ENCODE results near the gene IFI16.
A peak's percentile ranks its signal among the peaks of the same experiment; 100 is the strongest.

Gene IFI16

DNA sequence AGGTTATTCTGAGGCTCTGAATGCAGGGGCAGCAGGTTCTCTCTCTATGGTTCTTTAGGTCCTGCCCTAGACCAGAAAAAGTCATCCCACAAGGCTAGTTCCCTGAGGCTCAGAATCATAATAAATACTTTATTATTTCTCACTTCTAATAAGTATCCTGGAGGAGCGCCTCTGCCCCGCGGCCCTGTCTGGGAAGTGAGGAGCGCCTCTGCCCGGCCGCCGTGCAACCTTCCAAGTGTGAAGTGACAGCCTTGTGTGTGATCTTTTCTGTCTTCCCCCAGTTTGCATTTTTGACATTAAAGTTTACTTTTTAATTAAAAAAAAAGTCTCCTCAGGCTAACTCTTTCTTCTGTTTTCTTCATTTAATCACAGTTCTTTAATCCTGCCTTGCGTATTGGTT is 55.4 kb downstream of the IFI16 start:
- DNase-seq (ENCODE audit: low spot score) = no peak

- no peak for DNase-seq (ENCODE audit: low spot score)
Measured at GRCh38 chr1:159066108-159066507, 56.4 kb downstream of the IFI16 start.

GRCh38 chr1:159067699-159068621 is 58.3 kb downstream of the IFI16 start:
- peak; percentile 82 for DNase-seq (ENCODE audit: low spot score)

DNA sequence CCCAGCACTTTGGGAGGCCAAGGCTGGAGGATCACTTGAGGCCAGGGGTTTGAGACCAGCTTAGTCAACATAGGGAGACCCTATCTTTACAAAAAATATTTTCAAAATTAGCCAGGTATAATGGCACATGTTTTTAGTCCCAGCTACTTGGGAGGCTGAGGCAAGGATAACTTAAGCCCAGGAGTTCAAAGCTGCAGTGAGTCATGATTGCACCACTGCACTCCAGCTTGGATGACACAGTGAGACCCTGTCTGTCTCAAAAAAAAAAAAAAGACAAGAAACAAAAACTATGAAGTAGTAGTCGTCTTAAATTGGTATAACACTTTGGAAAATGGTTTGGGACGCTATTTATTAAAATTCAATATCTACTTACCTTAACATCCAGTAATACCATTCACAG is 59.2 kb downstream of the IFI16 start:
- no peak for DNase-seq (ENCODE audit: low spot score)

DNA sequence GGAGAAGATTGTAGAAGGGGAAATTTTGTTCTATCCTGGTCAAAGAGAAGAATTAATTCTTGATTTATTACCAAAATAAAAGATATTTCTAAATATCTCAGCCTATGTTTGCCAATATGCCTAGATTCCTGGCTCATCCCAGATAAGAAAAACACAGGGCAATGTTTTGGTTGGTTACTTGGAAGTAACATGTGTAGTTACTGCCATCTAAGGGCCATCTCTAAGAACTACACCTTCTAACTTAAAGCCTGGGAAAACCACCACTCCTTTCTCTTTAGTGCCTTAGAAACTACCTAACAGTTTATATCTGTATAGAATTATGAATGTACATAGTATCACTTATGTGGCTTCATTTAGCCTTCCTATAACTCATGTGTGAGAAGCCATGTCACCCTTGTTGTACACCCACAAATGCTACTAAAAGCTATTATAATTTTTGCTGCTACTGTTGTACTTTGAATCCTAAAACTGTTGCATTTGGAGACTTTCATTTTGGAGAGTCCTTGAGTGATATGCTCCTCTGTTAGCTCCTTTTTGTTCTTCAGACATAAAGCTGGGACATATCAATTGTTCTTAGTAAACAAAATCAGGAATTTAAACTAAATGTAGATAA is 62.4 kb downstream of the IFI16 start:
- peak; percentile 88 for DNase-seq (ENCODE audit: low spot score)

- DNase-seq (ENCODE audit: low spot score) = no peak
Measured at GRCh38 chr1:159076438-159077119, 66.9 kb downstream of the IFI16 start, which contains the start of gene AIM2. TSS of gene AIM2 (minus strand) at chr1:159076766. CDS start at chr1:159073499, 3,267 bp downstream.

- DNase-seq (ENCODE audit: low spot score) = no peak
Measured at GRCh38 chr1:159077120-159077961, 67.6 kb downstream of the IFI16 start.

DNA sequence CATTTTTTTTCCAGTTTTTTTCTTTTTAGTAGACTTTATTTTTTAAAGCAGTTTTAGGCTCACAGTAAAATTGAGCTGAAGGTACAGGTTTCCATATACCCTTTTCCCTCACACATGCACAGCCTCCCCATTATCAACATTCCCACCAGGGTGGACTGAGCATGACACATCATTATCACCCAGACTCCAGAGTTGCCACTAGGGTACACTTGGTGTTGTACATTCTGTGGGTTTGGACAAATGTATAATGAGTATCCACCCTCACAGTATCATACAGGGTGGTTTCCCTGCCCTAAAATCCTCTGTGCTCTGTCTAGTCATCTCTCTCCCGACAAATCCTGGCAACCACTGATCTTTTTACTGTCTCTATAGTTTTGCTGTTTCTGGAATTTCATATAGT is 69.8 kb downstream of the IFI16 start:
- no peak for DNase-seq (ENCODE audit: low spot score)

GRCh38 chr1:159081626-159082025 is 71.9 kb downstream of the IFI16 start:
- no peak for DNase-seq (ENCODE audit: low spot score)

DNA sequence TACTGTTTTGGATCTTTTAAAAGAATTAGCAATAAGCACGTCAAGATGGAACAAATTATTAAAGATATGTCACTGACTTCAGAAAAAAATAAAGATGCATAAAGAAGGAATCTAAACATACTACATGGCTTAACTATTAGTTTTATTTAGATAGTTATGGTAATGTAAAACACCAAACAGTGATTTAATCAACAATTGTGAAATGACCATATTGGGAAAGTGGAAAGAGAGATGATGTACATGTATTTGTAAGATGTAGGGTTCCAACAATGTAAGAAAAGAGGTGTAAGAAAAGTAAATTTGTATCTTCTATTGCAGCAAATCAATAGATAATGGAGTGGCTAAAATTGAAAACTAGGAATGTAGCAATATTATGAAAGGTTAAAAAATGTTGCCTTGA is 73.3 kb downstream of the IFI16 start:
- no peak for DNase-seq (ENCODE audit: low spot score)

- DNase-seq (ENCODE audit: low spot score) = no peak
Measured at GRCh38 chr1:159084152-159084551, 74.4 kb downstream of the IFI16 start.

DNA sequence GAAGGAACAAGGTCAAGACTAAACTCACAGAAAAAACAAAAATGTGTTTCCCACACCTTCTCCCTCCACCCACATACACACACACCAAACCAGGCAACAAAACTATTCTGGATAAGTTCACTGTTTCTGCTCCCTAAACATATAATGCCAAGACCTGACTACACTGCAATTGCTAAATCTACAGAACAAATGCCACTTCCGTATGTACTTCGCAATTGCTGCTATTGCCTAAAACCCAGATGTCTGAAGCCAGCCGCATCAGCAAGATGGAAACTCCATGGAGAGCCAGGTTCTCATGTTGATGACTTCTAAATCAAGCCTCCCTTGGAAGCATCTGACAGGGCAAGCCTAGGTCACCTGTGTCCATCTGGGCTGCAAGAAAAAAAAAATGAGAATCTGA is 75.2 kb downstream of the IFI16 start:
- DNase-seq (ENCODE audit: low spot score) = no peak

DNA sequence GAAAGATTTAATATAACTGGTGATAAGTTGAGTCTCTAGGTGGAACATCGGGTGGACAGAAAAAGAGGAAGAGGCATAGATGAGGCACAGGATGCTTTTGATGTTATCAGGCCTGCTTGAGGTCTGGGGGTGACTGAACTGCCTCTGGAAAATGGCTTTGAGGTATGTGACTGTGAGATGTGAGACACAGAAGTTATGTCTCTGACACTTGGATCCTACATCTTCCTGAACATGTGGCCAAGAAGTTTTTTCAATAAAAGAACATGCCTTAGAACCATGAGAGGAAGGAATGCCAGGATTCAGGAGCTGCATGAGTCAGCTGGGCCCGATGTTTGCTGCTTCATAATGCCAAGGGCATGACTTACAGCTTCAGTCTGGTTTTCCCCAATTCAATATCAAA is 78.3 kb downstream of the IFI16 start:
- no peak for DNase-seq (ENCODE audit: low spot score)

GRCh38 chr1:159088546-159089183 is 79.0 kb downstream of the IFI16 start:
- no peak for DNase-seq (ENCODE audit: low spot score)

- no peak for DNase-seq (ENCODE audit: low spot score)
Measured at GRCh38 chr1:159089184-159089791, 79.6 kb downstream of the IFI16 start.

DNA sequence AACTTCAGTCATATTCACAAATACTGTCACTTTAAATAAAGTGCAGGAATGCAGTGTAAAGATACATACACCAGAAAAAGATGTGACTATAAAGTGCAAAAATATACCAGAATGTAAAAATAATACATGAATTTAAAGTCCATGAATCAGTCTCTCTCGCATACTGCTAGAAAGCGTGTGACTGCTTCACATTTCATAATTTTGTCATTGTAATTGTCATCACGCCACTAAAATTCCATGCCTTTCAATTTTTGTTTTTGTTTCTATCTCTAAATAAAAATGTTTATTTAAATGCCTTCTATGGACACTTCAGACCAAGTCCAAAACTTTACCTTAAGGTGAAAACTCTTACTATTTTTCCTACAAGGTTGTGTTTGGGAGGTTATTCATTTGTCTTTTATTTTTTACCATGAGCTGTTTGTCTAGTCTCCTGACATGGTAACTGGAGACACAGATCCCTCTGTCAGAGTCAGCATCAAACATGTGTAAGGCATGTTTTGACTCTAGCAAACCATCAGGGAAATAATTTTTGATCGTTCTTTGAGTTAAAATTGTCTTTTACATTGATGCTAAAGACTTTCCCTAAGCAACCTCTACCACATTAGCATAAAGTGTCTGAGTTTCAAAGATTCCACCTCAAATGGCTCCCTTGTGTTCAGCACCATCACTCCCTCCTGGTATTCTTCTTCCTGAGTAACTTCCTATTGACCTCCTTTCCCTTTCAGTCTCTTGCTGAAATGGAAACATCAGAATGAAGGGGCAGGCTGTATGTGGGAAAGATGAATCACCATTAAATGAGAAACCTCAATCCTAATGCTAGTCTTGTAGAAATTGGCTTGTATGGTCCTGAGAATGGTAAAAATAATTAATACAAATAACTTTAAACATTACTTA is 80.8 kb downstream of the IFI16 start:
- DNase-seq (ENCODE audit: low spot score) = no peak

DNA sequence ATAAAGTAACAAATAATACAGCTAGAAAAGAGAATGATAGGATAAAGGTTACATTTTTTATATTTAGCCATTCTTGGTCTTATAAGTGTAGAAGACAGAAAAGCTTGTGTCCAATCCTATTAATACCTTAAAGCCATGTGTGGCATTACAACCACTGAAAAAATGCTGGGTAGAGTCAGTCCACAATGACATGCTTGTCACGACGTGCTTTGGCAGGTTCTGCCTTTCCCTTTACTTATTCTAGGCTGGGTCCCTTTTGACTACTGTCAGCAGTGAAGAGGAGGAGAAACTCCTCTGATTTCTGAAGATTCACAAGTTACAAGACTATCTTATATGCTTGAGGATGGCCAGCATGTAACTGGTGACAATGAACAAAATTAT is 81.5 kb downstream of the IFI16 start:
- no peak for DNase-seq (ENCODE audit: low spot score)

DNA sequence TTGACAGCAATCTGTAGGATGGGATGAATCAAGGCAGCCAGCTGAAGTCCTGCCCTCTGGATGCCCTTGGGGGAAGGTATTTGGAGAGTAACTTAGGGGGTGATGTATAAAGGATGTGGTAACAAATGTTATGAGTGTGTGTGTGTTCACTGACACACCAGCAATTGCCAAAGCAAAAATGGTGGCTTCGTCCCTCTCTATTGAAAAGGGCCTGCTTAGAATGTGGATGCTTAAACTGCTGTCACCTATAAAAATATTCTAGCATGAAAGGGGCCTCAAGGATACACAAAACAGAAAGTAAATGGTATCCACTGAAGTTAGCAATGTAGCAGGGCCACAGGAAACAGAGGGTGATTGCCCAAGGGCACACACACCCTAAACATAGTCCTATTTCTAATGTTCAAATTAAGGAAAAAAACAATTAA is 81.9 kb downstream of the IFI16 start:
- no peak for DNase-seq (ENCODE audit: low spot score)

GRCh38 chr1:159092036-159092760 is 82.5 kb downstream of the IFI16 start:
- DNase-seq (ENCODE audit: low spot score) = no peak

Measured in pons (tissue), 1 donor.